H1 (cell line): ENCODE measurements around the gene RNF214. TPM values are rescaled to one million over a fixed set of nuclear protein-coding genes. Genes with fewer than 3 reads are reported as not detected.

Source experiments
- ATF2 ChIP-seq: IDR thresholded peaks from 2 replicates; pipeline ENCODE4 v1.6.1; 2012; ENCODE audit warnings: low read length, inconsistent platforms
- BCL11A ChIP-seq, 2 experiments: IDR thresholded peaks; one replicate each; pipeline ENCODE4 v1.6.1; 2011; ENCODE audit warnings: low read depth in 2 of 2, low read length in 2 of 2, mild to moderate bottlenecking in 2 of 2
- CHD7 ChIP-seq: fragments of 300-600 bp; sonication (generic); IDR thresholded peaks from 2 replicates; pipeline ENCODE4 v1.7.1; 2012; ENCODE audit warnings: low read length, moderate library complexity, mild to moderate bottlenecking, inconsistent platforms; ENCODE audit not compliant: insufficient replicate concordance
- CREB1 ChIP-seq: IDR thresholded peaks from 2 replicates; pipeline ENCODE4 v1.6.1; 2012; ENCODE audit warnings: inconsistent platforms
- E2F6 ChIP-seq: IDR thresholded peaks from 2 replicates; pipeline ENCODE4 v1.6.1; 2012; ENCODE audit warnings: inconsistent platforms
- FOSL1 ChIP-seq: IDR thresholded peaks from 2 replicates; pipeline ENCODE4 v1.6.1; 2011; ENCODE audit warnings: mild to moderate bottlenecking, low read depth, low read length, moderate library complexity; ENCODE audit not compliant: insufficient read depth
- PHF8 ChIP-seq: fragments of 200-600 bp; sonication (generic); conservative IDR thresholded peaks from 2 replicates; pipeline ENCODE4 v1.7.1; 2012; ENCODE audit warnings: low read depth, mild to moderate bottlenecking, inconsistent platforms, low read length, moderate library complexity
- RAD21 ChIP-seq, 2 experiments: IDR thresholded peaks in 1 of 2; conservative IDR thresholded peaks in 1 of 2; 2 replicates each; pipeline ENCODE4 v1.6.1; 2011; ENCODE audit warnings: low read depth in 2 of 2, low read length in 2 of 2, improper control_type of control experiment in 1 of 2, inconsistent platforms in 1 of 2, mild to moderate bottlenecking in 1 of 2, moderate library complexity in 1 of 2
- polyA plus RNA-seq, 7 experiments: library from polyadenylated mRNA; depleted of rRNA in 3 of 7; stranded (reverse) in 5 of 7; unstranded in 2 of 7; fragments of >200 nt in 5 of 7; fragments of 200-250 nt in 2 of 7; gene quantifications; 1 replicate in 5 of 7; 2 replicates in 1 of 7; 4 replicates in 1 of 7; pipeline versions ENCODE4 v1.2.1 to v1.2.3, GENCODE V29; 2011 to 2013; ENCODE audit warnings: missing spikeins in 2 of 7, mixed read lengths in 2 of 7
- total RNA-seq: library from RNA; stranded (reverse); fragmentation: NEBNext Ultra II Directional; extraction: Animal tissue kit (Norgen Biotek cat#: 25700); gene quantifications from 2 replicates; pipeline ENCODE4 v1.2.1, GENCODE V29; 2021

Gene RNF214
- total and polyA plus RNA-seq, 2 of the 8 experiments (the other 6 are each of a cell fraction or from before 2014, with no cell fraction given) = 34.9 to 35.6 TPM

GRCh38 chr11:117187007-117187406 lies 45.5 kb upstream of the RNF214 start (continued):
- TF ChIP-seq CHD7 = no peak
- TF ChIP-seq BCL11A (IDR thresholded peaks at IDR 0.05; ENCODE audit: low read depth in 2 of 2, low read length in 2 of 2) = no peak
- TF ChIP-seq PHF8 = no peak
- no peak for TF ChIP-seq RAD21 (IDR thresholded peaks at IDR 0.05 in 1 of 2, conservative IDR thresholded peaks at IDR 0.05 in 1 of 2; ENCODE audit: low read depth in 2 of 2, low read length in 2 of 2)
- TF ChIP-seq E2F6 = no peak
- TF ChIP-seq CREB1 = no peak
- TF ChIP-seq ATF2 = no peak
- TF ChIP-seq FOSL1 = no peak
